Measurements from ENCODE around the gene STOM. TPM values are rescaled to one million over a fixed set of nuclear protein-coding genes. Genes with fewer than 3 reads are reported as not detected.
A peak's percentile ranks its signal among the peaks of the same experiment; 100 is the strongest.

STOM gene
- total and polyA plus RNA-seq, 4 donors, result 311 to 470 (median 409) TPM

GRCh38 chr9:121353241-121354061, 16.6 kb downstream of the STOM start:
- peaks cover 18 to 32% (median 26%) of the 10 kb centered on the region in 4 donors for H3K36me3 ChIP-seq (ENCODE audit: control insufficient read depth in 4 of 4, insufficient read depth in 4 of 4, low read length in 4 of 4)
- TF ChIP-seq CTCF (IDR thresholded peaks at IDR 0.05; ENCODE audit: control extremely low read depth, extremely low read depth), result no peak
- H3K27me3 ChIP-seq (ENCODE audit: control insufficient read depth in 3 of 3, insufficient read depth in 3 of 3, low read length in 2 of 3), result no peaks in the 10 kb centered on the region
- H3K4me3 ChIP-seq, result no peak overlapping the region
- H3K9ac ChIP-seq (ENCODE audit: insufficient read depth in 1 of 2, low read length in 2 of 2), result no peak overlapping the region
- DNase-seq (no peak), ATAC-seq (ENCODE audit: insufficient read depth, low FRiP score) (peak; percentile 50)
- WGBS, 2 donors, result 20 to 43% methylated on average over 9 of the region's 9 CpGs
- H3K4me1 ChIP-seq (ENCODE audit: control insufficient read depth in 5 of 5, insufficient read depth in 5 of 5, low read length in 5 of 5), result peaks cover 8 to 56% (median 34%) of the 10 kb centered on the region in 5 donors
- H3K9me3 ChIP-seq (ENCODE audit: control insufficient read depth in 4 of 4, insufficient read depth in 3 of 4, low read length in 3 of 4), result no peaks in the 10 kb centered on the region
- peak overlapping the region; percentile 70 to 74 for H3K27ac ChIP-seq (ENCODE audit: low read depth in 1 of 2, low read length in 1 of 2)

GRCh38 chr9:121350993-121351561, 19.0 kb downstream of the STOM start:
- 15% methylated on average over 2 of the region's 2 CpGs for WGBS, 2 donors
- peak overlapping the region in 1 of 2 donors; percentile 57 for H3K9ac ChIP-seq (ENCODE audit: insufficient read depth in 1 of 2, low read length in 2 of 2)
- no peaks in the 10 kb centered on the region for H3K9me3 ChIP-seq (ENCODE audit: control insufficient read depth in 4 of 4, insufficient read depth in 3 of 4, low read length in 3 of 4)
- peaks cover 4 to 68% (median 35%) of the 10 kb centered on the region in 5 donors for H3K4me1 ChIP-seq (ENCODE audit: control insufficient read depth in 5 of 5, insufficient read depth in 5 of 5, low read length in 5 of 5)
- peak; percentile 60 for ATAC-seq (ENCODE audit: insufficient read depth, low FRiP score)
- peak; percentile 90 to 97 (median 97) for DNase-seq
- peaks cover 25 to 47% (median 38%) of the 10 kb centered on the region in 4 donors for H3K36me3 ChIP-seq (ENCODE audit: control insufficient read depth in 4 of 4, insufficient read depth in 4 of 4, low read length in 4 of 4)
- TF ChIP-seq CTCF (IDR thresholded peaks at IDR 0.05; ENCODE audit: control extremely low read depth, extremely low read depth), result no peak
- no peaks in the 10 kb centered on the region for H3K27me3 ChIP-seq (ENCODE audit: control insufficient read depth in 3 of 3, insufficient read depth in 3 of 3, low read length in 2 of 3)
- H3K27ac ChIP-seq (ENCODE audit: low read depth in 1 of 2, low read length in 1 of 2), result peak overlapping the region; percentile 32 to 79
- H3K4me3 ChIP-seq, result no peak overlapping the region

- TF ChIP-seq CTCF (IDR thresholded peaks at IDR 0.05; ENCODE audit: control extremely low read depth, extremely low read depth), result no peak
- H3K27me3 ChIP-seq (ENCODE audit: control insufficient read depth in 3 of 3, insufficient read depth in 3 of 3, low read length in 2 of 3), result no peaks in the 10 kb centered on the region
- H3K4me1 ChIP-seq (ENCODE audit: control insufficient read depth in 5 of 5, insufficient read depth in 5 of 5, low read length in 5 of 5), result peaks cover 4 to 68% (median 31%) of the 10 kb centered on the region in 5 donors
- H3K36me3 ChIP-seq (ENCODE audit: control insufficient read depth in 4 of 4, insufficient read depth in 4 of 4, low read length in 4 of 4), result peaks cover 28 to 48% (median 32%) of the 10 kb centered on the region in 4 donors
- no peak overlapping the region for H3K9ac ChIP-seq (ENCODE audit: insufficient read depth in 1 of 2, low read length in 2 of 2)
- H3K27ac ChIP-seq (ENCODE audit: low read depth in 1 of 2, low read length in 1 of 2), result peak overlapping the region in 1 of 2 donors; percentile 30
- H3K4me3 ChIP-seq, result no peak overlapping the region
- ATAC-seq (ENCODE audit: insufficient read depth, low FRiP score) (no peak), DNase-seq (peak in 1 of 3 donors; percentile 28)
- 85% methylated on average over 1 of the region's 1 CpG for WGBS, 2 donors
- H3K9me3 ChIP-seq (ENCODE audit: control insufficient read depth in 4 of 4, insufficient read depth in 3 of 4, low read length in 3 of 4), result no peaks in the 10 kb centered on the region
Measured at GRCh38 chr9:121350036-121350435, 20.0 kb downstream of the STOM start.
